ENCODE results near the gene BCL11B. TPM values are rescaled to one million over a fixed set of nuclear protein-coding genes. Genes with fewer than 3 reads are reported as not detected.

Gene BCL11B
- total and polyA plus RNA-seq, 2 of the 8 experiments (the other 6 are each of a cell fraction or from before 2014, with no cell fraction given): 0.63 to 5.9 TPM

DNA sequence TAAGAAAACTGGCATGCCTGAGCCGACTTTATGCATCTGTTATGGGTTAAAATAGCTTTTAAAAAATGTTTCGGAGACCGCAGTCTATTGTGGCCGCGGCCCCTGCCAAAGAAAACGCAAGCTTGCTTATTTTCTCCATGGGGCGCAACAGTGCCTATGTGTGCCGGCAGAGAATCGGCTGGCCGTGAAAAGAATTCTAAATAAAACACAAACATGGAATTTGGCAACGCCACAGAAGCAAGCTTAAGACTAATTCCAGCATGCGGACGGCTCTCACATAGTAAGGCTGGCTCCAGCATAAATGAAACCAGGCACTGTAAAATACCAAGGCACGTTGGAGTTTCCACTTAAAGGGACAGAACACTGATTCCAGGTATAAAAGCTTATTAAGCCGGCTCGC is 56.7 kb downstream of the BCL11B start:
- 85% methylated on average over 16 of the region's 16 CpGs; no CpG with 5 or more reads in 1 of the 2 experiments for WGBS, 2 experiments (ENCODE audit: extremely low coverage in 1 of 2, insufficient coverage in 1 of 2, insufficient read length in 1 of 2, insufficient replicate concordance in 2 of 2, low coverage in 1 of 2, low lambda C conversion rate in 2 of 2, missing lambda C conversion rate in 1 of 2)
- Histone ChIP-seq H3K9me3 (ENCODE audit: insufficient read depth in 2 of 2, low read depth in 1 of 2, low read length in 1 of 2) (no peaks in the 10 kb centered on the region), H3K9ac (replicated peaks in 1 of 4; ENCODE audit: extremely low read depth in 1 of 4, low read depth in 3 of 4, low read length in 3 of 4) (no peak overlapping the region), H4K5ac (ENCODE audit: insufficient read length, low read depth, low read length) (no peak overlapping the region), H2AFZ (ENCODE audit: low read length) (no peak overlapping the region), H2BK15ac (ENCODE audit: low read length) (no peak overlapping the region), H3K79me2 (ENCODE audit: control insufficient read depth in 1 of 2, insufficient read depth in 2 of 2, low read length in 2 of 2) (peaks cover 3 to 27% of the 10 kb centered on the region in 2 experiments; a peak in 3 of 4 replicates), H3K4me3 (ENCODE audit: extremely low read depth in 1 of 4, insufficient read depth in 2 of 4, low read depth in 3 of 4, low read length in 4 of 4) (no peak overlapping the region), H3K4me1 (replicated peaks in 1 of 4; ENCODE audit: control insufficient read depth in 3 of 4, insufficient read depth in 4 of 4, low read length in 3 of 4) (peaks cover 0 to 4% (median 2%) of the 10 kb centered on the region in 4 experiments; a peak in 2 of 7 replicates), H3K36me3 (ENCODE audit: control insufficient read depth in 2 of 4, insufficient read depth in 4 of 4, low read length in 3 of 4) (no peaks in the 10 kb centered on the region), H2BK20ac (ENCODE audit: low read length) (no peak overlapping the region), H3K56ac (replicated peaks; ENCODE audit: insufficient read length, low read depth, low read length) (no peak overlapping the region), H2BK5ac (ENCODE audit: low read depth, low read length) (no peak overlapping the region), H3K23ac (ENCODE audit: insufficient read length) (no peak overlapping the region), H2AK5ac (ENCODE audit: low read depth, low read length) (no peak overlapping the region), H2BK12ac (ENCODE audit: low read depth, low read length) (no peak overlapping the region), H3K27ac (ENCODE audit: low read depth, low read length) (no peak overlapping the region), H3K27me3 (replicated peaks in 1 of 4; ENCODE audit: control insufficient read depth in 3 of 4, extremely low read depth in 1 of 4, insufficient read depth in 3 of 4, low read length in 3 of 4) (no peaks in the 10 kb centered on the region), H4K8ac (ENCODE audit: extremely low read depth, insufficient read depth, low read length) (no peak overlapping the region), H3K23me2 (ENCODE audit: low read depth, low read length) (no peaks in the 10 kb centered on the region), H3K79me1 (ENCODE audit: low read depth, low read length) (peaks cover 8% of the 10 kb centered on the region; the same call in 1 of the 2 replicates), H4K91ac (replicated peaks; ENCODE audit: insufficient read length, low read length) (no peak overlapping the region), H3K4ac (replicated peaks; ENCODE audit: insufficient read length, low read depth, low read length) (no peak overlapping the region), H3K18ac (ENCODE audit: extremely low read depth, low read length) (no peak overlapping the region), H4K20me1 (replicated peaks in 1 of 2; ENCODE audit: control insufficient read depth in 1 of 2, insufficient read depth in 2 of 2, low read length in 2 of 2) (peaks cover 0 to 7% of the 10 kb centered on the region in 2 experiments), H3K14ac (ENCODE audit: insufficient read length) (no peak overlapping the region), H2BK120ac (replicated peaks; ENCODE audit: low read depth, low read length) (no peak overlapping the region), H3K4me2 (ENCODE audit: insufficient read depth in 1 of 2, low read depth in 2 of 2, low read length in 2 of 2) (no peak overlapping the region)
- FAIRE-seq: no peak
- DNase-seq (ENCODE audit: low read depth in 1 of 2, low spot score in 2 of 2): no peak
- TF ChIP-seq MAFK (IDR thresholded peaks at IDR 0.05; ENCODE audit: low read depth, low read length) (0 out of 2 replicates have a peak, but pooled peaks have one; percentile 17), USF2 (IDR thresholded peaks at IDR 0.05; ENCODE audit: low read length) (no peak), KDM5A (IDR thresholded peaks at IDR 0.05; ENCODE audit: low read length) (no peak), JUN (IDR thresholded peaks at IDR 0.05; ENCODE audit: low read depth, low read length) (no peak), SP4 (IDR thresholded peaks at IDR 0.05; ENCODE audit: low read length) (no peak), BCL11A (IDR thresholded peaks at IDR 0.05; ENCODE audit: low read depth in 2 of 2, low read length in 2 of 2) (no peak)
- TF ChIP-seq, protein P1, sequence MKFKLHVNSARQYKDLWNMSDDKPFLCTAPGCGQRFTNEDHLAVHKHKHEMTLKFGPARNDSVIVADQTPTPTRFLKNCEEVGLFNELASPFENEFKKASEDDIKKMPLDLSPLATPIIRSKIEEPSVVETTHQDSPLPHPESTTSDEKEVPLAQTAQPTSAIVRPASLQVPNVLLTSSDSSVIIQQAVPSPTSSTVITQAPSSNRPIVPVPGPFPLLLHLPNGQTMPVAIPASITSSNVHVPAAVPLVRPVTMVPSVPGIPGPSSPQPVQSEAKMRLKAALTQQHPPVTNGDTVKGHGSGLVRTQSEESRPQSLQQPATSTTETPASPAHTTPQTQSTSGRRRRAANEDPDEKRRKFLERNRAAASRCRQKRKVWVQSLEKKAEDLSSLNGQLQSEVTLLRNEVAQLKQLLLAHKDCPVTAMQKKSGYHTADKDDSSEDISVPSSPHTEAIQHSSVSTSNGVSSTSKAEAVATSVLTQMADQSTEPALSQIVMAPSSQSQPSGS (IDR thresholded peaks at IDR 0.05; ENCODE audit: low read length): no peak
- CTCF ChIA-PET (ENCODE audit: partially characterized antibody): interaction anchor here (0.9 to 2.6 kb wide), 8 partner anchors 10 to 173 kb away, joined by 3 to 11 read pairs (median 4); no protein-coding TSS in a partner anchor
- POLR2A ChIA-PET (ENCODE audit: partially characterized antibody): interaction anchor here (1.2 to 2.1 kb wide), 2 partner anchors 10 to 15 kb away, joined by 3 to 4 read pairs; no protein-coding TSS in a partner anchor

All from H1 (cell line).